Measurements from ENCODE around the gene SLC12A6. TPM values are rescaled to one million over a fixed set of nuclear protein-coding genes. Genes with fewer than 3 reads are reported as not detected.
A peak's percentile ranks its signal among the peaks of the same experiment; 100 is the strongest.

Gene SLC12A6
- total RNA-seq, 1 donor from 2014 or later, result 73.4 TPM

DNA sequence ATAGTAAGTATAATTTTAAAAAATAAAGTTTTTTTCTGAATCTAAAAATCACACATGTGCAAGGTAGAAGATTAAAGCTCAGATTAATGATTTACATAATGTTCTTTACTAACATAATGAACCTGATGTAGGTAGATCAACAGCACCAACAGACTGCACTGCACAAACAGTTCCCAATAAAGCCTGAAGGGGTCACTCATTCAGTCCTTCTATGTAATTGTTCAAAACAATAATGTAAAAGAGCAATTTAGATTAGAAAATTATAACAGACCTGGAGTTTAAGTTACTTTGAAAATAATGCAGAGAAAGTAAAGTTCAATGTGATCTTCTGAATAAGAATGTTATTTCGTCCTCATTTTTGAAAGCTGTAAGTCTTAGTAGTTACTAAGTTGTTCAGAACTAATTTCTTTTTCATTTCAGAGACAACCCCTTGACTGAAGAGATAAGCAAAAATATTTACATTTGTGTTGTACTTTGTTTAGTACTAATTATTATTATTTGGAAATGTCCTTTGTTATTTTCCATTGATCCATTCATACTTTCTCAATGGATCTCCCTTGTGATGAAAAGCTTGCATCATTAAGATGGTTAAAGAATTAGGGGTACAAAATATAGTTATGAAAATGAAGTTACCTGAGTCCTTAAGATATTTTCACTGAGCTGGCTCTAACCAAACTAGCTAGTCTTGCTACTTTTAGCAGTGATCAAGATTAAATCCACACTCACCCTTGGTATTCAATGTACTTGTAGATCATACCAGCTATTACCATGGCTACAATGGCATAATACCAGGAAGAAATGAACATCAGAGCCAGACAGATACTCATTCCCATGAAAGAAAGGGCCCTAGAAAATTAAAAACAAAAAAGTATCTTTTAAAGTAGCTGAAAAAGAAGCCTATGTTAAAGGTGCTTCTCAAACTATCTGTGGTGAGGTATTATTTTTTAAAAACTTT is 95.9 kb downstream of the SLC12A6 start:
- no peaks in the 10 kb centered on the region for H3K27me3 ChIP-seq
- no peaks in the 10 kb centered on the region for H3K9me3 ChIP-seq
- intact Hi-C loops (cut with DNase I), result loop anchor here (10.0 kb wide), 1 partner anchor 123 kb away; the partner anchor contains the start of gene LPCAT4
- peaks cover 0 to 44% of the 10 kb centered on the region in 2 donors for H3K36me3 ChIP-seq
- DNase-seq (ENCODE audit: extremely low spot score in 2 of 2), result no peak
- H3K27ac ChIP-seq, result no peak overlapping the region
- no peaks in the 10 kb centered on the region for H3K4me1 ChIP-seq
- no peak overlapping the region for H3K4me3 ChIP-seq
- TF ChIP-seq, protein P1, sequence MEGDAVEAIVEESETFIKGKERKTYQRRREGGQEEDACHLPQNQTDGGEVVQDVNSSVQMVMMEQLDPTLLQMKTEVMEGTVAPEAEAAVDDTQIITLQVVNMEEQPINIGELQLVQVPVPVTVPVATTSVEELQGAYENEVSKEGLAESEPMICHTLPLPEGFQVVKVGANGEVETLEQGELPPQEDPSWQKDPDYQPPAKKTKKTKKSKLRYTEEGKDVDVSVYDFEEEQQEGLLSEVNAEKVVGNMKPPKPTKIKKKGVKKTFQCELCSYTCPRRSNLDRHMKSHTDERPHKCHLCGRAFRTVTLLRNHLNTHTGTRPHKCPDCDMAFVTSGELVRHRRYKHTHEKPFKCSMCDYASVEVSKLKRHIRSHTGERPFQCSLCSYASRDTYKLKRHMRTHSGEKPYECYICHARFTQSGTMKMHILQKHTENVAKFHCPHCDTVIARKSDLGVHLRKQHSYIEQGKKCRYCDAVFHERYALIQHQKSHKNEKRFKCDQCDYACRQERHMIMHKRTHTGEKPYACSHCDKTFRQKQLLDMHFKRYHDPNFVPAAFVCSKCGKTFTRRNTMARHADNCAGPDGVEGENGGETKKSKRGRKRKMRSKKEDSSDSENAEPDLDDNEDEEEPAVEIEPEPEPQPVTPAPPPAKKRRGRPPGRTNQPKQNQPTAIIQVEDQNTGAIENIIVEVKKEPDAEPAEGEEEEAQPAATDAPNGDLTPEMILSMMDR (IDR thresholded peaks at IDR 0.05), result peak in 1 of 3 experiments; percentile 52
- TF ChIP-seq POLR2AphosphoS5 (IDR thresholded peaks at IDR 0.05; ENCODE audit: insufficient read depth in 1 of 2, low read depth in 1 of 2), result no peak

DNA sequence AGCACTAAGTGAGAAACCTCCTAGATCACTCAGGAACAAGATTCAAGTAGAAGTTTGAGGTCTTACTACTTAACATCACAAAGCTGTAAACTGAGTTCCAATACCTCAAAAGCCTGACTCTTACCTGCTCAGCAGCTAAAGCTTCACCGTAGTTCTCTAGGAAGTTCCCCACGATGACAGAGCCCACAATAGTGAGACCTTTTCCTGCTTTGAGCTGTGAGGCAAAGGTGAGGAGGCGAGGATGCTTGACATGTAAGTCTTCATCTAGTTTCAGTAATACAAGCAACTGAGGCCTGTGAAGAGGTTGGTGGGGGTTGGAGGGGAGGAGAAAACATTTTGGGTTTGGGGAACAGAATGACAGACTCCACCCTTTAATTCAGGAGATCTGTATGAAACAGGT is 97.0 kb downstream of the SLC12A6 start:
- intact Hi-C loops (cut with DNase I), result loop anchor here (10.0 kb wide), 1 partner anchor 124 kb away; the partner anchor contains the start of gene LPCAT4
- Histone ChIP-seq H3K4me1 (no peaks in the 10 kb centered on the region), H3K27ac (no peak overlapping the region), H3K4me3 (no peak overlapping the region), H3K27me3 (no peaks in the 10 kb centered on the region), H3K36me3 (peaks cover 0 to 47% of the 10 kb centered on the region in 2 donors), H3K9me3 (no peaks in the 10 kb centered on the region)
- no peak for DNase-seq (ENCODE audit: extremely low spot score in 2 of 2)
- no peak for TF ChIP-seq POLR2AphosphoS5 (IDR thresholded peaks at IDR 0.05; ENCODE audit: insufficient read depth in 1 of 2, low read depth in 1 of 2)
- no peak for TF ChIP-seq POLR2A (IDR thresholded peaks at IDR 0.05)
- TF ChIP-seq, protein P1 (IDR thresholded peaks at IDR 0.05), result no peak

DNA sequence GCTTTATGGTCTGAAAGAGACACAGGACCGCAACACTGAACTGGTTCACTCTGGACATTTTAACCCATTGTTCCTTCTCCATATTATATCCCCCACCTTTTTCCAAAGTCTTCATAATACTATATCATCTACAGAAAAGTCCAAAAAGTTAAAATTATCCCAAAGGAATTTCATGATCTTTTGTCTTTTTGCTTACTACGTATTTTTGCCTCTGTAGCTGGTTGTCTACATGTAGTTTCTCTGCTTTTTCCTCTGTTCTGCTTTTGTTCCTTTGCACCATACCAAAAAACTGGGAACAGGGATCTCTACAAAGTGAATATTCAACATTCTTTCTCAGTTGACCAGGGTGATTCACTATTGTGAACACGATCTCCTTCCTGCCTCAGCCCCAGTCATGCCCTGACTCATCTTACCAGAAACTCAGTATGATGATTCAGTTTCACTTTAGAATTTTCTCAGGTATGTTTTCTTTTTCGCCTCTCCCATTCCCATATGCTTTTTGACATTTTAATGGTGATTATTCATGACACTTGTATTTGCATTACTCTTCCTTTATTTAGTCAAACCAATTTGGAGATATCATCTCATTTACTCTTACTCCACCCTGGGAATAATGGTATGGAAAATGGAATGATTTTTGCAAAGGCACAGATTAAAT is 98.3 kb downstream of the SLC12A6 start:
- intact Hi-C loops (cut with DNase I), result no loop called here
- no peak for DNase-seq (ENCODE audit: extremely low spot score in 2 of 2)
- Histone ChIP-seq H3K27me3 (no peaks in the 10 kb centered on the region), H3K4me1 (no peaks in the 10 kb centered on the region), H3K9me3 (no peaks in the 10 kb centered on the region), H3K36me3 (peaks cover 0 to 52% of the 10 kb centered on the region in 2 donors), H3K4me3 (no peak overlapping the region), H3K27ac (no peak overlapping the region)
- TF ChIP-seq POLR2A (IDR thresholded peaks at IDR 0.05), result no peak
- TF ChIP-seq POLR2AphosphoS5 (IDR thresholded peaks at IDR 0.05; ENCODE audit: insufficient read depth in 1 of 2, low read depth in 1 of 2), result peak in 1 of 2 donors; percentile 78

DNA sequence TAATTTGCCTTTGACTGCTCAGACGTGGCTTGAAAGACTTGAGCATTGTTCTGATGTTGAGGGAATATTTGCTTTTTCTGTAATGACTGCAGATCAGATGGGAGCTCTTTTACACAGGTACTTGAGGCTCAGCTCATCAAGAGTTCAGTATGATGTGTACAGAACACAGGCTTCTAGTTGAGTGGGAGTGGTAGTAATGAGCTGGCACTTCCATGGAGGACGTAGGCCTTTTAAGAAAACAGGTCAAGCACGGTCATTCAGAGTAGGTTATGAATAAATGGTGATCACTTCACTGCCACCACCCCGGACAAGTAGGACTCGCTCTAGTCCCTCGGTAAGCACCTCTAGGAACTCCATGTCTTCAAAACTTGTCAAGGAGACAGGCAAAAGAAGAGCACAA is 104.0 kb downstream of the SLC12A6 start:
- Histone ChIP-seq H3K9me3 (no peaks in the 10 kb centered on the region), H3K27me3 (no peaks in the 10 kb centered on the region), H3K27ac (no peak overlapping the region), H3K4me1 (no peaks in the 10 kb centered on the region), H3K36me3 (peaks cover 0 to 86% of the 10 kb centered on the region in 2 donors), H3K4me3 (no peak overlapping the region)
- TF ChIP-seq POLR2AphosphoS5 (IDR thresholded peaks at IDR 0.05; ENCODE audit: insufficient read depth in 1 of 2, low read depth in 1 of 2) (no peak), POLR2A (IDR thresholded peaks at IDR 0.05) (no peak)
- TF ChIP-seq, protein P1 (IDR thresholded peaks at IDR 0.05), result no peak
- intact Hi-C loops (cut with DNase I), result no loop called here
- DNase-seq (ENCODE audit: extremely low spot score in 2 of 2), result no peak

DNA sequence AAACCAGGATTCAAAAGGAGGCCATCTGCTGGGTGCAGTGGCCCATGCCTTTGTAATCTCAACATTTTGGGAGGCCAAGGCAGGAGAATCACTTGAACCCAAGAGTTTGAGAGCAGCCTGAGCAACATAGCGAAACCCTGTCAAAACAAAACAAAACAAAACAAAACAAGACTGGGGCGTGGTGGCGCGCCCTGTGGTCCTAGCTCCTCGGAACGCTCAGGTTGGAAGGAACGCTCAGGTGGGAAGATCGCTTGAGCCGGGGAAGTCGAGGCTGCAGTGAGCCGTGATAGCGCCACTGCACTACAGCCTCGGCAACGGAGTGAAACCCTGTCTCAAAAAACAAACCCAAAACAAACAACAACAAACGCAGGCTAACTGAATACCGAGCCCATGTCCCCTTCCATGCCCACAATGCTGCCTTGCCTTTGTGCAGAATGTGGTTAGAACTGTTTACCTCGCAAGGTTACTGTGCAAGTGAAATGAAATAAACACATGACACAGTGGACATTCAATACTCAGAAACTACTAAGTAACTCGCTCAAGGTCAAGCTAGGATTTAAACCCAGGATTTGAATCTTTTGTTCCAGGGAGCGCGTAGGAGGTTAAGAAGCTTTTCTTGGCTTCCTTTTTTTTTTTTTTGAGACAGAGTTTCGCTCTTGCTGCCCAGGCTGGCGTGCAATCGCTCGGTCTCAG is 113.5 kb downstream of the SLC12A6 start:
- DNase-seq (ENCODE audit: extremely low spot score in 2 of 2), result no peak
- intact Hi-C loops (cut with DNase I), result loop anchor here (10.0 kb wide), 1 partner anchor 361 kb away; the partner anchor contains the start of gene GOLGA8B
- peaks cover 24% of the 10 kb centered on the region for H3K4me1 ChIP-seq
- TF ChIP-seq POLR2AphosphoS5 (IDR thresholded peaks at IDR 0.05; ENCODE audit: insufficient read depth in 1 of 2, low read depth in 1 of 2) (no peak), POLR2A (IDR thresholded peaks at IDR 0.05) (no peak)
- TF ChIP-seq, protein P1 (IDR thresholded peaks at IDR 0.05), result no peak
- H3K27ac ChIP-seq, result peak overlapping the region; percentile 88
- no peaks in the 10 kb centered on the region for H3K9me3 ChIP-seq
- peaks cover 0 to 17% of the 10 kb centered on the region in 2 donors for H3K36me3 ChIP-seq
- peak overlapping the region; percentile 65 to 78 for H3K4me3 ChIP-seq
- no peaks in the 10 kb centered on the region for H3K27me3 ChIP-seq
